Measurements from ENCODE around the gene RABEPK. TPM values are rescaled to one million over a fixed set of nuclear protein-coding genes. Genes with fewer than 3 reads are reported as not detected.
A peak's percentile ranks its signal among the peaks of the same experiment; 100 is the strongest.

The RABEPK gene
- total and polyA plus RNA-seq, 10 of the 15 experiments (the other 5 are each of a cell fraction or from before 2014, with no cell fraction given): 26.9 to 59.8 (median 39.4) TPM

DNA sequence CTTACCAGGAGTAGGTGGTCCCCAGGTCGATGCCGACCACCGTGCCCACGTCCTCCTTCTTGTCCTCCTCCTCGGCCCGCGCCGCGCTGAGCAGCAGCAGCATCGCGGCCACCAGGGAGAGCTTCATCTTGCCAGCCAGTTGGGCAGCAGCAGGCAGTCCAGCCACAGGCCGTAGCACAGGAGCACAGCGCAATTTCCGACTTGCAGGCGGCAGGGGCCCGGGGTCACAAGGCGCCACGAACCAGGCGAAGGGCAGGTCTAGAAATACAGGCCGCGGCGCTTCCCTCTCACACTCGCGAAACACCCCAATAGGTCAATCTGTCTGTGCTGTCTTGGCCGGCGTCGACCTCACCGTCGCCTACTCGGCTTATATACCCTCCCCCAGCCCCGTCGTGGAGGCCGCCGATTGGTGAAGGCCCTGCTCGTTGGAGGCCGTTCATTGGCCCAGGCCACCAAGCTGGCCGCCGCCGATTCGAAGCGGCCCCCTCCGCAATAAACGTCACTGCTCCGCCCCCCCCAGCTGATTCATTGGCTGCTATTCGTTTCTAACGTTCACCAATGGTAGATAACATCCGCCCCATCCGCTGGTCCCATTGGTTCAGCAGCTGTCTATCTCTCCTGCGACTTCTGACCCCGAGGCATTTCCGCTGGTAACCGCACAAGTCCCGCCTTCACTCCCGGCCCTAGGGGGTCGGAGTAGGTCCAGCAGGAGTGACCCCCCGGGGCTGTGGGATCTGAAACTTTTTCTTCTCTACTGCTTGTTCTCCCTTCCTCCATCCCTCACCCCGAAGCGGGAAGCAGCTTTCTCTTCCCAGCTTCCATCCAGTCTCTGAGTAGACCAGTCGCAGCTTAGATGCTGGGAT is 40.9 kb downstream of the RABEPK start, which contains the start of gene HSPA5 (continued):
- TF ChIP-seq TCF12 (IDR thresholded peaks at IDR 0.05; ENCODE audit: low read depth, low read length) (peak; percentile 82; the same call in 1 of the 2 replicates), SMAD5 (IDR thresholded peaks at IDR 0.05; ENCODE audit: low read depth) (peak; percentile 95), RELB (IDR thresholded peaks at IDR 0.05; ENCODE audit: low read depth) (peak; percentile 62; the same call in 1 of the 2 replicates), TAF1 (IDR thresholded peaks at IDR 0.05; ENCODE audit: borderline replicate concordance, low read depth, low read length) (peak; percentile 84; the same call in 1 of the 2 replicates), YBX1 (IDR thresholded peaks at IDR 0.05) (no peak), SMARCA5 (IDR thresholded peaks at IDR 0.05) (peak; percentile 11; the same call in 1 of the 2 replicates), USF1 (IDR thresholded peaks at IDR 0.05; ENCODE audit: borderline replicate concordance, extremely low read length, insufficient read depth, low read depth, low read length) (no peak), GATAD2B (conservative IDR thresholded peaks at IDR 0.05; ENCODE audit: low read depth) (peak; percentile 58), ZNF622 (IDR thresholded peaks at IDR 0.05) (no peak), ZBED1 (IDR thresholded peaks at IDR 0.05; ENCODE audit: borderline replicate concordance) (0 out of 2 replicates have a peak, but pooled peaks have one; percentile 30), POLR2AphosphoS5 (IDR thresholded peaks at IDR 0.05; ENCODE audit: low read length) (peak; percentile 100), EGR1 (IDR thresholded peaks at IDR 0.05; ENCODE audit: borderline replicate concordance in 1 of 2, low read depth in 2 of 2, low read length in 2 of 2) (no peak), RUNX3 (IDR thresholded peaks at IDR 0.05; ENCODE audit: low read length) (peak; percentile 90), CBFB (IDR thresholded peaks at IDR 0.05; ENCODE audit: low read depth) (peak; percentile 92)
- TF ChIP-seq, protein P1, sequence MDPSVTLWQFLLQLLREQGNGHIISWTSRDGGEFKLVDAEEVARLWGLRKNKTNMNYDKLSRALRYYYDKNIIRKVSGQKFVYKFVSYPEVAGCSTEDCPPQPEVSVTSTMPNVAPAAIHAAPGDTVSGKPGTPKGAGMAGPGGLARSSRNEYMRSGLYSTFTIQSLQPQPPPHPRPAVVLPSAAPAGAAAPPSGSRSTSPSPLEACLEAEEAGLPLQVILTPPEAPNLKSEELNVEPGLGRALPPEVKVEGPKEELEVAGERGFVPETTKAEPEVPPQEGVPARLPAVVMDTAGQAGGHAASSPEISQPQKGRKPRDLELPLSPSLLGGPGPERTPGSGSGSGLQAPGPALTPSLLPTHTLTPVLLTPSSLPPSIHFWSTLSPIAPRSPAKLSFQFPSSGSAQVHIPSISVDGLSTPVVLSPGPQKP (IDR thresholded peaks at IDR 0.05; ENCODE audit: low read depth, low read length): no peak
- TF ChIP-seq, protein P2, sequence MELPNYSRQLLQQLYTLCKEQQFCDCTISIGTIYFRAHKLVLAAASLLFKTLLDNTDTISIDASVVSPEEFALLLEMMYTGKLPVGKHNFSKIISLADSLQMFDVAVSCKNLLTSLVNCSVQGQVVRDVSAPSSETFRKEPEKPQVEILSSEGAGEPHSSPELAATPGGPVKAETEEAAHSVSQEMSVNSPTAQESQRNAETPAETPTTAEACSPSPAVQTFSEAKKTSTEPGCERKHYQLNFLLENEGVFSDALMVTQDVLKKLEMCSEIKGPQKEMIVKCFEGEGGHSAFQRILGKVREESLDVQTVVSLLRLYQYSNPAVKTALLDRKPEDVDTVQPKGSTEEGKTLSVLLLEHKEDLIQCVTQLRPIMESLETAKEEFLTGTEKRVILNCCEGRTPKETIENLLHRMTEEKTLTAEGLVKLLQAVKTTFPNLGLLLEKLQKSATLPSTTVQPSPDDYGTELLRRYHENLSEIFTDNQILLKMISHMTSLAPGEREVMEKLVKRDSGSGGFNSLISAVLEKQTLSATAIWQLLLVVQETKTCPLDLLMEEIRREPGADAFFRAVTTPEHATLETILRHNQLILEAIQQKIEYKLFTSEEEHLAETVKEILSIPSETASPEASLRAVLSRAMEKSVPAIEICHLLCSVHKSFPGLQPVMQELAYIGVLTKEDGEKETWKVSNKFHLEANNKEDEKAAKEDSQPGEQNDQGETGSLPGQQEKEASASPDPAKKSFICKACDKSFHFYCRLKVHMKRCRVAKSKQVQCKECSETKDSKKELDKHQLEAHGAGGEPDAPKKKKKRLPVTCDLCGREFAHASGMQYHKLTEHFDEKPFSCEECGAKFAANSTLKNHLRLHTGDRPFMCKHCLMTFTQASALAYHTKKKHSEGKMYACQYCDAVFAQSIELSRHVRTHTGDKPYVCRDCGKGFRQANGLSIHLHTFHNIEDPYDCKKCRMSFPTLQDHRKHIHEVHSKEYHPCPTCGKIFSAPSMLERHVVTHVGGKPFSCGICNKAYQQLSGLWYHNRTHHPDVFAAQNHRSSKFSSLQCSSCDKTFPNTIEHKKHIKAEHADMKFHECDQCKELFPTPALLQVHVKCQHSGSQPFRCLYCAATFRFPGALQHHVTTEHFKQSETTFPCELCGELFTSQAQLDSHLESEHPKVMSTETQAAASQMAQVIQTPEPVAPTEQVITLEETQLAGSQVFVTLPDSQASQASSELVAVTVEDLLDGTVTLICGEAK (IDR thresholded peaks at IDR 0.05; ENCODE audit: borderline replicate concordance): peak; percentile 95
- TF ChIP-seq, protein P3, sequence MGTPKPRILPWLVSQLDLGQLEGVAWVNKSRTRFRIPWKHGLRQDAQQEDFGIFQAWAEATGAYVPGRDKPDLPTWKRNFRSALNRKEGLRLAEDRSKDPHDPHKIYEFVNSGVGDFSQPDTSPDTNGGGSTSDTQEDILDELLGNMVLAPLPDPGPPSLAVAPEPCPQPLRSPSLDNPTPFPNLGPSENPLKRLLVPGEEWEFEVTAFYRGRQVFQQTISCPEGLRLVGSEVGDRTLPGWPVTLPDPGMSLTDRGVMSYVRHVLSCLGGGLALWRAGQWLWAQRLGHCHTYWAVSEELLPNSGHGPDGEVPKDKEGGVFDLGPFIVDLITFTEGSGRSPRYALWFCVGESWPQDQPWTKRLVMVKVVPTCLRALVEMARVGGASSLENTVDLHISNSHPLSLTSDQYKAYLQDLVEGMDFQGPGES (IDR thresholded peaks at IDR 0.05): peak; percentile 94
- TF ChIP-seq, protein P4, sequence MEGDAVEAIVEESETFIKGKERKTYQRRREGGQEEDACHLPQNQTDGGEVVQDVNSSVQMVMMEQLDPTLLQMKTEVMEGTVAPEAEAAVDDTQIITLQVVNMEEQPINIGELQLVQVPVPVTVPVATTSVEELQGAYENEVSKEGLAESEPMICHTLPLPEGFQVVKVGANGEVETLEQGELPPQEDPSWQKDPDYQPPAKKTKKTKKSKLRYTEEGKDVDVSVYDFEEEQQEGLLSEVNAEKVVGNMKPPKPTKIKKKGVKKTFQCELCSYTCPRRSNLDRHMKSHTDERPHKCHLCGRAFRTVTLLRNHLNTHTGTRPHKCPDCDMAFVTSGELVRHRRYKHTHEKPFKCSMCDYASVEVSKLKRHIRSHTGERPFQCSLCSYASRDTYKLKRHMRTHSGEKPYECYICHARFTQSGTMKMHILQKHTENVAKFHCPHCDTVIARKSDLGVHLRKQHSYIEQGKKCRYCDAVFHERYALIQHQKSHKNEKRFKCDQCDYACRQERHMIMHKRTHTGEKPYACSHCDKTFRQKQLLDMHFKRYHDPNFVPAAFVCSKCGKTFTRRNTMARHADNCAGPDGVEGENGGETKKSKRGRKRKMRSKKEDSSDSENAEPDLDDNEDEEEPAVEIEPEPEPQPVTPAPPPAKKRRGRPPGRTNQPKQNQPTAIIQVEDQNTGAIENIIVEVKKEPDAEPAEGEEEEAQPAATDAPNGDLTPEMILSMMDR (IDR thresholded peaks at IDR 0.05 in 2 of 3, conservative IDR thresholded peaks at IDR 0.05 in 1 of 3; ENCODE audit: control insufficient read depth in 2 of 3, extremely low read depth in 1 of 3, insufficient read depth in 1 of 3, low read depth in 3 of 3, low read length in 3 of 3): 0 out of 6 replicates have a peak, but pooled peaks of 1 of the 3 experiments have one; percentile 2
